ENCODE measurements around the gene SEC16A.

The SEC16A gene

GRCh38 chr9:136462664-136463063 is 20.2 kb downstream of the SEC16A start:
- no peak for DNase-seq

GRCh38 chr9:136460772-136461325 is 22.0 kb downstream of the SEC16A start:
- DNase-seq: no peak

- DNase-seq: no peak
These were observed 23.4 kb downstream of the SEC16A start for GRCh38 chr9:136459425-136459824.

GRCh38 chr9:136457326-136457725 is 25.5 kb downstream of the SEC16A start:
- no peak for DNase-seq

GRCh38 chr9:136456258-136456657 is 26.6 kb downstream of the SEC16A start:
- no peak for DNase-seq

- no peak for DNase-seq
These were observed 27.5 kb downstream of the SEC16A start for GRCh38 chr9:136455043-136456002.

GRCh38 chr9:136454026-136454796 is 28.6 kb downstream of the SEC16A start:
- no peak for DNase-seq

GRCh38 chr9:136453326-136453725 is 29.5 kb downstream of the SEC16A start:
- DNase-seq: no peak

- DNase-seq: no peak
These were observed 31.5 kb downstream of the SEC16A start for GRCh38 chr9:136451221-136451877.

GRCh38 chr9:136448655-136449054 is 34.2 kb downstream of the SEC16A start:
- no peak for DNase-seq

- DNase-seq: no peak
These were observed 35.6 kb downstream of the SEC16A start for GRCh38 chr9:136447173-136447778.

GRCh38 chr9:136445799-136446198 is 37.0 kb downstream of the SEC16A start:
- no peak for DNase-seq

GRCh38 chr9:136444102-136444501 is 38.7 kb downstream of the SEC16A start:
- no peak for DNase-seq

GRCh38 chr9:136443687-136444086 is 39.2 kb downstream of the SEC16A start:
- DNase-seq: no peak

- no peak for DNase-seq
These were observed 39.8 kb downstream of the SEC16A start for GRCh38 chr9:136443087-136443486.

- DNase-seq: no peak
These were observed 40.6 kb downstream of the SEC16A start for GRCh38 chr9:136442265-136442664.

GRCh38 chr9:136441681-136442245 is 41.1 kb downstream of the SEC16A start:
- DNase-seq: no peak

- DNase-seq: no peak
These were observed 41.6 kb downstream of the SEC16A start for GRCh38 chr9:136441191-136441680.

GRCh38 chr9:136439481-136440408 is 43.1 kb downstream of the SEC16A start, which contains the start of gene INPP5E:
Gene INPP5E (minus strand): TSS chr9:136439845. CDS start chr9:136439419, 426 bp downstream.
- DNase-seq: no peak
